Activated T-cell treated with anti-CD3 and anti-CD28 coated beads, Interleukin-2, amount 50 U/mL, for 72 hours (primary cell): ENCODE measurements around the gene EXOC4. TPM values are rescaled to one million over a fixed set of nuclear protein-coding genes. Genes with fewer than 3 reads are reported as not detected.

Experiments used
- ATAC-seq, 2 donors: fragments of 150-1000 bp; cut with Tn5 transposase; replicated peaks in 1 of 2; 2 replicates each; pipeline ENCODE4 v1.10.0; 2021; ENCODE audit warnings: moderate library complexity in 2 of 2, mild to moderate bottlenecking in 1 of 2
- DNase-seq, 2 donors: peaks; one replicate each; pipeline ENCODE4 v3.0.0; 2021 to 2022; ENCODE audit warnings: mixed read lengths in 1 of 2
- H3K27ac Mint-ChIP-seq: one replicate; pipeline ENCODE4 v1.8.0; 2022; ENCODE audit warnings: mild to moderate bottlenecking, moderate library complexity, mixed read lengths
- H3K27me3 Mint-ChIP-seq: one replicate; pipeline ENCODE4 v1.8.0; 2022; ENCODE audit warnings: low read depth, mixed read lengths
- H3K36me3 Mint-ChIP-seq, 2 donors: one replicate each; pipeline ENCODE4 v1.8.0; 2022; ENCODE audit warnings: mixed read lengths in 2 of 2, mild to moderate bottlenecking in 1 of 2; ENCODE audit not compliant: insufficient read depth in 2 of 2
- H3K4me1 Mint-ChIP-seq: one replicate; pipeline ENCODE4 v1.8.0; 2022; ENCODE audit warnings: low read depth, mixed read lengths
- H3K4me3 Mint-ChIP-seq, 2 donors: one replicate each; pipeline ENCODE4 v1.8.0; 2022; ENCODE audit warnings: mild to moderate bottlenecking in 2 of 2, mixed read lengths in 2 of 2, moderate library complexity in 2 of 2
- H3K9me3 Mint-ChIP-seq, 2 donors: one replicate each; pipeline ENCODE4 v1.8.0; 2022; ENCODE audit warnings: mixed read lengths in 2 of 2
- total RNA-seq, 2 donors: library from RNA; stranded (reverse); gene quantifications; one replicate each; pipeline ENCODE4 v1.2.3, GENCODE V29; 2022

Gene EXOC4
- total RNA-seq, 2 donors from 2014 or later, result 74.1 to 76.3 TPM

- Mint-ChIP-seq H3K27me3 (no peaks in the 10 kb centered on the region), H3K4me1 (peaks cover 20% of the 10 kb centered on the region), H3K4me3 (no peak overlapping the region), H3K9me3 (no peaks in the 10 kb centered on the region), H3K27ac (no peak overlapping the region), H3K36me3 (no peaks in the 10 kb centered on the region)
- ATAC-seq (no peak), DNase-seq (no peak)
Observed at GRCh38 chr7:133706016-133706415, 453.1 kb downstream of the EXOC4 start.

- no peak for DNase-seq
- no peaks in the 10 kb centered on the region for H3K27me3 Mint-ChIP-seq
- no peaks in the 10 kb centered on the region for H3K9me3 Mint-ChIP-seq
- H3K36me3 Mint-ChIP-seq, result no peaks in the 10 kb centered on the region
- ATAC-seq, result peak in 1 of 2 donors; percentile 23
- H3K4me3 Mint-ChIP-seq, result no peak overlapping the region
- peaks cover 20% of the 10 kb centered on the region for H3K4me1 Mint-ChIP-seq
- H3K27ac Mint-ChIP-seq, result no peak overlapping the region
Observed at GRCh38 chr7:133709036-133709880, 456.4 kb downstream of the EXOC4 start.

GRCh38 chr7:133712544-133712943 lies 459.7 kb downstream of the EXOC4 start:
- H3K36me3 Mint-ChIP-seq, result no peaks in the 10 kb centered on the region
- no peak for DNase-seq

GRCh38 chr7:133714654-133715053 lies 461.8 kb downstream of the EXOC4 start:
- Mint-ChIP-seq H3K27ac (no peak overlapping the region), H3K36me3 (no peaks in the 10 kb centered on the region), H3K27me3 (no peaks in the 10 kb centered on the region), H3K4me3 (no peak overlapping the region), H3K4me1 (peaks cover 2% of the 10 kb centered on the region), H3K9me3 (peaks cover 0 to 2% of the 10 kb centered on the region in 2 donors)
- ATAC-seq (no peak), DNase-seq (no peak)

More at GRCh38 chr7:133712544-133712943, 459.7 kb downstream of the EXOC4 start:
- Mint-ChIP-seq H3K9me3 (no peaks in the 10 kb centered on the region), H3K4me3 (no peak overlapping the region), H3K27me3 (no peaks in the 10 kb centered on the region), H3K27ac (peak overlapping the region; percentile 30), H3K4me1 (peaks cover 10% of the 10 kb centered on the region)
- ATAC-seq, result no peak

GRCh38 chr7:133718131-133718530 lies 465.3 kb downstream of the EXOC4 start:
- H3K27ac Mint-ChIP-seq, result no peak overlapping the region
- H3K4me3 Mint-ChIP-seq, result no peak overlapping the region
- H3K9me3 Mint-ChIP-seq, result peaks cover 0 to 2% of the 10 kb centered on the region in 2 donors
- ATAC-seq (no peak), DNase-seq (no peak)
- no peaks in the 10 kb centered on the region for H3K27me3 Mint-ChIP-seq
- H3K36me3 Mint-ChIP-seq, result no peaks in the 10 kb centered on the region
- H3K4me1 Mint-ChIP-seq, result no peaks in the 10 kb centered on the region

- peaks cover 1 to 2% of the 10 kb centered on the region in 2 donors for H3K9me3 Mint-ChIP-seq
- H3K36me3 Mint-ChIP-seq, result no peaks in the 10 kb centered on the region
- H3K27ac Mint-ChIP-seq, result no peak overlapping the region
- no peaks in the 10 kb centered on the region for H3K4me1 Mint-ChIP-seq
- DNase-seq (no peak), ATAC-seq (no peak)
- no peak overlapping the region for H3K4me3 Mint-ChIP-seq
- H3K27me3 Mint-ChIP-seq, result no peaks in the 10 kb centered on the region
Observed at GRCh38 chr7:133723044-133723443, 470.2 kb downstream of the EXOC4 start.

- ATAC-seq, result no peak
- Mint-ChIP-seq H3K27ac (no peak overlapping the region), H3K36me3 (no peaks in the 10 kb centered on the region), H3K4me3 (no peak overlapping the region), H3K9me3 (peaks cover under 1 to 1% of the 10 kb centered on the region in 2 donors), H3K4me1 (no peaks in the 10 kb centered on the region), H3K27me3 (no peaks in the 10 kb centered on the region)
- DNase-seq, result no peak
Observed at GRCh38 chr7:133724148-133724547, 471.3 kb downstream of the EXOC4 start.

- no peaks in the 10 kb centered on the region for H3K27me3 Mint-ChIP-seq
- ATAC-seq (no peak), DNase-seq (no peak)
- no peak overlapping the region for H3K27ac Mint-ChIP-seq
- H3K9me3 Mint-ChIP-seq, result peaks cover 0 to 1% of the 10 kb centered on the region in 2 donors
- no peaks in the 10 kb centered on the region for H3K4me1 Mint-ChIP-seq
- H3K4me3 Mint-ChIP-seq, result no peak overlapping the region
- no peaks in the 10 kb centered on the region for H3K36me3 Mint-ChIP-seq
Observed at GRCh38 chr7:133724694-133725093, 471.8 kb downstream of the EXOC4 start.

GRCh38 chr7:133727476-133728214 lies 474.8 kb downstream of the EXOC4 start:
- H3K27ac Mint-ChIP-seq, result no peak overlapping the region
- no peaks in the 10 kb centered on the region for H3K27me3 Mint-ChIP-seq
- H3K36me3 Mint-ChIP-seq, result no peaks in the 10 kb centered on the region
- no peaks in the 10 kb centered on the region for H3K4me1 Mint-ChIP-seq
- peaks cover 0 to 1% of the 10 kb centered on the region in 2 donors for H3K9me3 Mint-ChIP-seq
- ATAC-seq (no peak), DNase-seq (no peak)
- no peak overlapping the region for H3K4me3 Mint-ChIP-seq

- Mint-ChIP-seq H3K27me3 (no peaks in the 10 kb centered on the region), H3K4me3 (no peak overlapping the region), H3K4me1 (no peaks in the 10 kb centered on the region), H3K27ac (no peak overlapping the region), H3K36me3 (no peaks in the 10 kb centered on the region), H3K9me3 (peaks cover 0 to 1% of the 10 kb centered on the region in 2 donors)
- ATAC-seq (no peak), DNase-seq (no peak)
Observed at GRCh38 chr7:133730360-133730759, 477.5 kb downstream of the EXOC4 start.

- no peaks in the 10 kb centered on the region for H3K36me3 Mint-ChIP-seq
- H3K4me1 Mint-ChIP-seq, result no peaks in the 10 kb centered on the region
- DNase-seq (no peak), ATAC-seq (no peak)
- no peak overlapping the region for H3K4me3 Mint-ChIP-seq
- H3K27me3 Mint-ChIP-seq, result no peaks in the 10 kb centered on the region
- no peak overlapping the region for H3K27ac Mint-ChIP-seq
- no peaks in the 10 kb centered on the region for H3K9me3 Mint-ChIP-seq
Observed at GRCh38 chr7:133733401-133733800, 480.5 kb downstream of the EXOC4 start.

- DNase-seq (no peak), ATAC-seq (no peak)
- Mint-ChIP-seq H3K36me3 (no peaks in the 10 kb centered on the region), H3K27ac (no peak overlapping the region), H3K4me3 (no peak overlapping the region), H3K4me1 (no peaks in the 10 kb centered on the region), H3K27me3 (no peaks in the 10 kb centered on the region), H3K9me3 (no peaks in the 10 kb centered on the region)
Observed at GRCh38 chr7:133735222-133735621, 482.3 kb downstream of the EXOC4 start.

GRCh38 chr7:133739817-133740216 lies 486.9 kb downstream of the EXOC4 start:
- no peaks in the 10 kb centered on the region for H3K4me1 Mint-ChIP-seq
- H3K36me3 Mint-ChIP-seq, result no peaks in the 10 kb centered on the region
- no peaks in the 10 kb centered on the region for H3K27me3 Mint-ChIP-seq
- no peaks in the 10 kb centered on the region for H3K9me3 Mint-ChIP-seq
- ATAC-seq (no peak), DNase-seq (no peak)
- H3K4me3 Mint-ChIP-seq, result no peak overlapping the region
- no peak overlapping the region for H3K27ac Mint-ChIP-seq
